Esophagus squamous epithelium (tissue), 4 donors: ENCODE data around the gene TBCD.

ENCODE experiments used
- CTCF ChIP-seq, 6 experiments: fragments of 450-650 bp in 4 of 6; fragments of 200-600 bp in 2 of 6; sonication (generic) in 2 of 6; IDR thresholded peaks; one replicate each; pipeline ENCODE4 v1.5.1; 2016 to 2019; ENCODE audit warnings: antibody characterized with exemption in 6 of 6, mild to moderate bottlenecking in 4 of 6, moderate library complexity in 4 of 6
- POLR2A ChIP-seq, 4 donors: fragments of 450-650 bp; IDR thresholded peaks; one replicate each; pipeline ENCODE4 v1.6.1; 2017; ENCODE audit warnings: antibody characterized with exemption in 4 of 4, mild to moderate bottlenecking in 4 of 4, moderate library complexity in 3 of 4

GRCh38 chr17:82709676-82710498 is 42.0 kb upstream of the TBCD start:
- TF ChIP-seq POLR2A (IDR thresholded peaks at IDR 0.05) (no peak), CTCF (IDR thresholded peaks at IDR 0.05) (no peak)
